HG02759 (cell line): Measurements from ENCODE around the gene RAB11FIP3.
A peak's percentile ranks its signal among the peaks of the same experiment; 100 is the strongest.
"Not testable (repeated sequence)": the region's sequence is repeated elsewhere in the genome, so short reads cannot be mapped to it uniquely, and the experiment has no call there.

Source experiments
- ATAC-seq: cut with Tn5 transposase; IDR thresholded peaks from one replicate; pipeline ENCODE4 v1.9.1; 2021; ENCODE audit warnings: mild to moderate bottlenecking, moderate library complexity; ENCODE audit not compliant: unreplicated experiment

Gene RAB11FIP3

GRCh38 chr16:425082-425718, at the start of gene RAB11FIP3:
TSS of gene RAB11FIP3 (plus strand) at chr16:425649. CDS start at chr16:426007, 358 bp downstream.
- ATAC-seq = peak; percentile 89

GRCh38 chr16:375927-376816, 49.3 kb upstream of the RAB11FIP3 start:
- ATAC-seq = no peak

GRCh38 chr16:376817-377418, 48.5 kb upstream of the RAB11FIP3 start:
- no peak for ATAC-seq

GRCh38 chr16:377419-377951, 48.0 kb upstream of the RAB11FIP3 start:
- ATAC-seq = no peak

- ATAC-seq = not testable (repeated sequence)
These were observed 47.2 kb upstream of the RAB11FIP3 start for GRCh38 chr16:378113-378820.

- no peak for ATAC-seq
These were observed 46.6 kb upstream of the RAB11FIP3 start for GRCh38 chr16:378821-379182.

- ATAC-seq = no peak
These were observed 46.1 kb upstream of the RAB11FIP3 start for GRCh38 chr16:379183-379960.

- no peak for ATAC-seq
These were observed 45.3 kb upstream of the RAB11FIP3 start for GRCh38 chr16:379961-380761.

- ATAC-seq = peak; percentile 5
These were observed 44.8 kb upstream of the RAB11FIP3 start for GRCh38 chr16:380762-381011.

GRCh38 chr16:381012-381788, 44.2 kb upstream of the RAB11FIP3 start:
- ATAC-seq = peak; percentile 31

GRCh38 chr16:381789-382717, 43.4 kb upstream of the RAB11FIP3 start, which contains the start of gene PGAP6:
TSS of gene PGAP6 (minus strand) at chr16:381978. CDS start at chr16:381821, 157 bp downstream.
- peak; percentile 67 for ATAC-seq

- ATAC-seq = no peak
These were observed 42.0 kb upstream of the RAB11FIP3 start for GRCh38 chr16:383326-384051.

GRCh38 chr16:386641-387156, 38.8 kb upstream of the RAB11FIP3 start:
- ATAC-seq = no peak

- not testable (repeated sequence) for ATAC-seq
These were observed 37.4 kb upstream of the RAB11FIP3 start for GRCh38 chr16:387761-388666.

GRCh38 chr16:389352-389751, 36.1 kb upstream of the RAB11FIP3 start:
- ATAC-seq = no peak

GRCh38 chr16:391885-392335, 33.5 kb upstream of the RAB11FIP3 start:
- no peak for ATAC-seq
